Suprapubic skin (tissue), 4 donors: Measurements from ENCODE around the gene SYNRG.

ENCODE experiments used
- CTCF ChIP-seq, 2 donors: fragments of 200-600 bp in 1 of 2; fragments of 450-650 bp in 1 of 2; sonication (generic) in 1 of 2; IDR thresholded peaks; one replicate each; pipeline ENCODE4 v1.5.1; 2016 to 2019; ENCODE audit warnings: antibody characterized with exemption in 2 of 2, mild to moderate bottlenecking in 1 of 2, moderate library complexity in 1 of 2
- EP300 ChIP-seq: sonication (generic); formaldehyde crosslinking; IDR thresholded peaks from one replicate; pipeline ENCODE4 v1.6.1; 2017; ENCODE audit warnings: antibody characterized with exemption
- POLR2A ChIP-seq, 2 donors: fragments of 450-650 bp; IDR thresholded peaks; one replicate each; pipeline ENCODE4 v1.6.1; 2017; ENCODE audit warnings: antibody characterized with exemption in 2 of 2, mild to moderate bottlenecking in 2 of 2, moderate library complexity in 2 of 2
- POLR2AphosphoS5 ChIP-seq, 3 donors: sonication (generic); formaldehyde crosslinking; IDR thresholded peaks; one replicate each; pipeline ENCODE4 v1.6.1; 2017; ENCODE audit warnings: antibody characterized with exemption in 3 of 3

GRCh38 chr17:37564252-37564651 lies 45.0 kb downstream of the SYNRG start:
- TF ChIP-seq CTCF (IDR thresholded peaks at IDR 0.05) (no peak), EP300 (no peak), POLR2AphosphoS5 (IDR thresholded peaks at IDR 0.05) (no peak), POLR2A (IDR thresholded peaks at IDR 0.05) (no peak)
